ENCODE measurements around the gene ANAPC4.

- TF ChIP-seq IRF1 (CRISPR knock-in tag; IDR thresholded peaks at IDR 0.05; ENCODE audit: low read depth) (no peak), SETDB1 (CRISPR knock-in tag; IDR thresholded peaks at IDR 0.05; ENCODE audit: borderline replicate concordance) (no peak), REST (IDR thresholded peaks at IDR 0.05; ENCODE audit: borderline replicate concordance in 1 of 2, low read depth in 1 of 2, low read length in 2 of 2) (no peak), POLR2A (IDR thresholded peaks at IDR 0.05; ENCODE audit: insufficient read depth in 1 of 2, low read depth in 2 of 2, low read length in 2 of 2) (no peak), FOXK2 (IDR thresholded peaks at IDR 0.05) (no peak), GPBP1L1 (CRISPR knock-in tag; IDR thresholded peaks at IDR 0.05) (no peak)
These were observed 26.6 kb downstream of the ANAPC4 start for GRCh38 chr4:25403699-25404098.
